Ovary (tissue), 9 donors: ENCODE measurements around the gene SERINC5. TPM values are rescaled to one million over a fixed set of nuclear protein-coding genes. Genes with fewer than 3 reads are reported as not detected.

Experiments
- DNase-seq, 5 donors: peaks; one replicate each; pipeline ENCODE4 v3.0.0-alpha.2; 2019 to 2020
- H3K27ac ChIP-seq, 2 donors: fragments of 200-600 bp; one replicate each; pipeline versions ENCODE4 v1.5.1 to v1.8.0; 2019 to 2022
- H3K27me3 ChIP-seq: fragments of 200-600 bp; one replicate; pipeline ENCODE4 v1.8.0; 2022
- H3K36me3 ChIP-seq: fragments of 200-600 bp; sonication (generic); one replicate; pipeline ENCODE4 v1.5.1; 2019
- H3K4me1 ChIP-seq: one replicate; pipeline ENCODE4 v1.8.1; 2013; ENCODE audit warnings: mild to moderate bottlenecking, moderate library complexity; ENCODE audit not compliant: insufficient read depth
- H3K4me3 ChIP-seq: fragments of 200-600 bp; sonication (generic); one replicate; pipeline ENCODE4 v1.5.1; 2017
- H3K9me3 ChIP-seq, 2 donors: fragments of 200-600 bp in 1 of 2; sonication (generic) in 1 of 2; one replicate each; pipeline versions ENCODE4 v1.5.1 to v1.8.1; 2013 to 2019; ENCODE audit warnings: mild to moderate bottlenecking in 1 of 2, moderate library complexity in 1 of 2
- CTCF ChIP-seq, 3 donors: fragments of 450-650 bp in 2 of 3; fragments of 200-600 bp in 1 of 3; IDR thresholded peaks; one replicate each; pipeline versions ENCODE4 v1.5.1 to v1.8.0; 2016 to 2022; ENCODE audit warnings: antibody characterized with exemption in 3 of 3, mild to moderate bottlenecking in 1 of 3
- EP300 ChIP-seq: sonication (generic); formaldehyde crosslinking; IDR thresholded peaks from one replicate; pipeline ENCODE4 v1.6.1; 2017; ENCODE audit warnings: antibody characterized with exemption
- POLR2A ChIP-seq: fragments of 450-650 bp; IDR thresholded peaks from one replicate; pipeline ENCODE4 v1.6.1; 2017; ENCODE audit warnings: antibody characterized with exemption, mild to moderate bottlenecking, moderate library complexity
- WGBS, 3 donors: extraction: QIAGEN DNeasy Blood & Tissue Kit in 1 of 3; methylation state at CpG; one replicate each; pipeline versions ENCODE4 v1.1.5 to v1.1.7; 2013 to 2017; 5-methylcytosine and 5-hydroxymethylcytosine counted together
- intact Hi-C, 4 donors: fragments of 100-400 bp; cut with DNase I; formaldehyde crosslinking; loops; one replicate each; pipeline versions ENCODE4 v1.11.0 to v1.15.1; 2022 to 2023
- polyA plus RNA-seq, 2 donors: library from polyadenylated mRNA; stranded (reverse); fragments of 200-250 nt in 1 of 2; fragments of 350-450 nt in 1 of 2; fragmentation: Illumina TruSeq in 1 of 2; extraction: RNeasy Lipid Tissue Mini Kit (QIAGEN cat#74804) in 1 of 2; gene quantifications; one replicate each; pipeline ENCODE4 v1.2.3, GENCODE V29; 2013 to 2014
- total RNA-seq, 7 donors: library from RNA; depleted of rRNA in 2 of 7; stranded (reverse); fragments of >200 nt in 2 of 7; fragmentation: NEBNext Ultra II Directional in 3 of 7; extraction: Animal tissue kit (Norgen Biotek cat#: 25700) in 3 of 7; gene quantifications; one replicate each; pipeline versions ENCODE4 v1.1.0 to v1.2.4, GENCODE V29; 2016 to 2023
- donor health status: DM: no; HTN: no; CAD: no; lungs with moderate emphysema.
- donor health status: DM: no; HTN: no; CAD: no.
- donor health status: Bipolar disorder and iron deficiency.
- donor health status: DM: yes; HTN: yes; CAD: no.
- donor health status: DM: no; HTN: no; CAD: no.
- donor health status: DM: yes; HTN: yes; CAD: no.

Gene SERINC5
- total and polyA plus RNA-seq, 9 donors: 12.7 to 88.7 (median 44.5) TPM

GRCh38 chr5:80129146-80129545, 126.7 kb downstream of the SERINC5 start:
- H3K9me3 ChIP-seq: no peaks in the 10 kb centered on the region
- no peak for DNase-seq
- TF ChIP-seq EP300: no peak
- no peak for TF ChIP-seq CTCF (IDR thresholded peaks at IDR 0.05)
- no peak for TF ChIP-seq POLR2A
- H3K27ac ChIP-seq: no peak overlapping the region
- H3K4me3 ChIP-seq: no peak overlapping the region
- intact Hi-C loops: loop anchor here in 1 of 4 donors (5.0 kb wide), 1 partner anchor 1828 kb away; no protein-coding TSS in a partner anchor
- no peaks in the 10 kb centered on the region for H3K36me3 ChIP-seq
- WGBS, 3 donors: 80 to 93% (median 88%) methylated on average over 5 of the region's 5 CpGs
- peaks cover 3% of the 10 kb centered on the region for H3K4me1 ChIP-seq
- H3K27me3 ChIP-seq: peaks cover 4% of the 10 kb centered on the region

GRCh38 chr5:80128141-80128540, 127.7 kb downstream of the SERINC5 start:
- no peaks in the 10 kb centered on the region for H3K36me3 ChIP-seq
- peaks cover 3% of the 10 kb centered on the region for H3K4me1 ChIP-seq
- no peak for DNase-seq
- 21 to 28% (median 25%) methylated on average over 2 of the region's 2 CpGs for whole genome bisulfite sequencing, 3 donors
- no peaks in the 10 kb centered on the region for H3K9me3 ChIP-seq
- H3K27ac ChIP-seq: no peak overlapping the region
- peaks cover 4% of the 10 kb centered on the region for H3K27me3 ChIP-seq
- TF ChIP-seq POLR2A (no peak), CTCF (IDR thresholded peaks at IDR 0.05) (no peak), EP300 (no peak)
- intact Hi-C loops: loop anchor here in 1 of 4 donors (5.0 kb wide), 1 partner anchor 1829 kb away; no protein-coding TSS in a partner anchor
- H3K4me3 ChIP-seq: no peak overlapping the region

- Histone ChIP-seq H3K4me3 (no peak overlapping the region), H3K9me3 (no peaks in the 10 kb centered on the region), H3K4me1 (peaks cover 3% of the 10 kb centered on the region), H3K36me3 (no peaks in the 10 kb centered on the region), H3K27ac (no peak overlapping the region), H3K27me3 (peaks cover 4% of the 10 kb centered on the region)
- 71 to 84% (median 82%) methylated on average over 4 of the region's 4 CpGs for WGBS, 3 donors
- no peak for DNase-seq
- intact Hi-C loops: loop anchor here in 1 of 4 donors (5.0 kb wide), 1 partner anchor 1830 kb away; no protein-coding TSS in a partner anchor
- TF ChIP-seq EP300: no peak
- no peak for TF ChIP-seq POLR2A
- TF ChIP-seq CTCF (IDR thresholded peaks at IDR 0.05): no peak
Observed at GRCh38 chr5:80127116-80127552, 128.7 kb downstream of the SERINC5 start.

- no peak for DNase-seq
- intact Hi-C loops: loop anchor here in 1 of 4 donors (5.0 kb wide), 1 partner anchor 1831 kb away; no protein-coding TSS in a partner anchor
- H3K27ac ChIP-seq: no peak overlapping the region
- 61 to 81% (median 67%) methylated on average over 4 of the region's 4 CpGs for WGBS, 3 donors
- H3K36me3 ChIP-seq: no peaks in the 10 kb centered on the region
- no peak for TF ChIP-seq CTCF (IDR thresholded peaks at IDR 0.05)
- TF ChIP-seq POLR2A: no peak
- no peak for TF ChIP-seq EP300
- no peak overlapping the region for H3K4me3 ChIP-seq
- H3K27me3 ChIP-seq: peaks cover 4% of the 10 kb centered on the region
- peaks cover 3% of the 10 kb centered on the region for H3K4me1 ChIP-seq
- no peaks in the 10 kb centered on the region for H3K9me3 ChIP-seq
Observed at GRCh38 chr5:80125962-80126480, 129.8 kb downstream of the SERINC5 start.
